WTC11 (cell line): ENCODE results near the gene ANGEL1.

Experiments used
- CTCF ChIP-seq: fragments of 200-600 bp; IDR thresholded peaks from 2 replicates; pipeline ENCODE4 v1.8.0; 2022; ENCODE audit warnings: antibody characterized with exemption
- E2F4 ChIP-seq: sonication (generic); formaldehyde crosslinking; IDR thresholded peaks from 2 replicates; pipeline ENCODE4 v1.8.1; 2022; ENCODE audit warnings: low read depth, mild to moderate bottlenecking, moderate library complexity, missing genetic modification reagents, borderline replicate concordance
- GRHL2 ChIP-seq: fragments of 250-450 bp; sonication (Bioruptor Pico); IDR thresholded peaks from 2 replicates; pipeline ENCODE4 v1.8.0; 2022; ENCODE audit warnings: mild to moderate bottlenecking, moderate library complexity; ENCODE audit not compliant: insufficient replicate concordance, severe bottlenecking
- NFYB ChIP-seq: sonication (generic); formaldehyde crosslinking; conservative IDR thresholded peaks from 2 replicates; pipeline ENCODE4 v1.8.0; 2022; ENCODE audit warnings: low read depth, missing genetic modification reagents
- NR3C1 ChIP-seq: sonication (generic); formaldehyde crosslinking; conservative IDR thresholded peaks from 2 replicates; pipeline ENCODE4 v1.8.1; 2023; ENCODE audit warnings: low read depth, mild to moderate bottlenecking, missing genetic modification reagents
- SMAD3 ChIP-seq: sonication (generic); formaldehyde crosslinking; IDR thresholded peaks from 2 replicates; pipeline ENCODE4 v1.8.0; 2022; ENCODE audit warnings: missing genetic modification reagents, mild to moderate bottlenecking, borderline replicate concordance
- STAT6 ChIP-seq: sonication (generic); formaldehyde crosslinking; conservative IDR thresholded peaks from 2 replicates; pipeline ENCODE4 v1.8.1; 2023; ENCODE audit warnings: mild to moderate bottlenecking, low read depth, missing genetic modification reagents, moderate library complexity
- USF1 ChIP-seq: sonication (generic); formaldehyde crosslinking; IDR thresholded peaks from 2 replicates; pipeline ENCODE4 v1.8.0; 2022; ENCODE audit warnings: mild to moderate bottlenecking, missing genetic modification reagents
- ZNF512 ChIP-seq: sonication (generic); formaldehyde crosslinking; IDR thresholded peaks from 2 replicates; pipeline ENCODE4 v1.8.1; 2022; ENCODE audit warnings: missing genetic modification reagents, borderline replicate concordance
- TF ChIP-seq, protein P1 (sequence below): sonication (generic); formaldehyde crosslinking; IDR thresholded peaks from 2 replicates; pipeline ENCODE4 v1.8.1; 2023; ENCODE audit warnings: mild to moderate bottlenecking, missing genetic modification reagents
- TF ChIP-seq, protein P2 (sequence below): sonication (generic); formaldehyde crosslinking; IDR thresholded peaks from 2 replicates; pipeline ENCODE4 v1.8.1; 2022; ENCODE audit warnings: mild to moderate bottlenecking, missing genetic modification reagents, moderate library complexity, borderline replicate concordance
- TF ChIP-seq, protein P3 (sequence below): sonication (generic); formaldehyde crosslinking; IDR thresholded peaks from 2 replicates; pipeline ENCODE4 v1.8.1; 2023; ENCODE audit warnings: mild to moderate bottlenecking, moderate library complexity, missing genetic modification reagents

- TF ChIP-seq CTCF (no peak), ZNF512 (CRISPR knock-in tag) (no peak), NFYB (no peak), GRHL2 (no peak), NR3C1 (CRISPR knock-in tag) (no peak), E2F4 (CRISPR knock-in tag) (no peak), STAT6 (CRISPR knock-in tag) (no peak), USF1 (CRISPR knock-in tag) (no peak), SMAD3 (CRISPR knock-in tag) (no peak)
- TF ChIP-seq, protein P1, sequence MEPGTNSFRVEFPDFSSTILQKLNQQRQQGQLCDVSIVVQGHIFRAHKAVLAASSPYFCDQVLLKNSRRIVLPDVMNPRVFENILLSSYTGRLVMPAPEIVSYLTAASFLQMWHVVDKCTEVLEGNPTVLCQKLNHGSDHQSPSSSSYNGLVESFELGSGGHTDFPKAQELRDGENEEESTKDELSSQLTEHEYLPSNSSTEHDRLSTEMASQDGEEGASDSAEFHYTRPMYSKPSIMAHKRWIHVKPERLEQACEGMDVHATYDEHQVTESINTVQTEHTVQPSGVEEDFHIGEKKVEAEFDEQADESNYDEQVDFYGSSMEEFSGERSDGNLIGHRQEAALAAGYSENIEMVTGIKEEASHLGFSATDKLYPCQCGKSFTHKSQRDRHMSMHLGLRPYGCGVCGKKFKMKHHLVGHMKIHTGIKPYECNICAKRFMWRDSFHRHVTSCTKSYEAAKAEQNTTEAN (CRISPR knock-in tag) = no peak
- TF ChIP-seq, protein P2, sequence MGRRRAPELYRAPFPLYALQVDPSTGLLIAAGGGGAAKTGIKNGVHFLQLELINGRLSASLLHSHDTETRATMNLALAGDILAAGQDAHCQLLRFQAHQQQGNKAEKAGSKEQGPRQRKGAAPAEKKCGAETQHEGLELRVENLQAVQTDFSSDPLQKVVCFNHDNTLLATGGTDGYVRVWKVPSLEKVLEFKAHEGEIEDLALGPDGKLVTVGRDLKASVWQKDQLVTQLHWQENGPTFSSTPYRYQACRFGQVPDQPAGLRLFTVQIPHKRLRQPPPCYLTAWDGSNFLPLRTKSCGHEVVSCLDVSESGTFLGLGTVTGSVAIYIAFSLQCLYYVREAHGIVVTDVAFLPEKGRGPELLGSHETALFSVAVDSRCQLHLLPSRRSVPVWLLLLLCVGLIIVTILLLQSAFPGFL (CRISPR knock-in tag) = no peak
- TF ChIP-seq, protein P3, sequence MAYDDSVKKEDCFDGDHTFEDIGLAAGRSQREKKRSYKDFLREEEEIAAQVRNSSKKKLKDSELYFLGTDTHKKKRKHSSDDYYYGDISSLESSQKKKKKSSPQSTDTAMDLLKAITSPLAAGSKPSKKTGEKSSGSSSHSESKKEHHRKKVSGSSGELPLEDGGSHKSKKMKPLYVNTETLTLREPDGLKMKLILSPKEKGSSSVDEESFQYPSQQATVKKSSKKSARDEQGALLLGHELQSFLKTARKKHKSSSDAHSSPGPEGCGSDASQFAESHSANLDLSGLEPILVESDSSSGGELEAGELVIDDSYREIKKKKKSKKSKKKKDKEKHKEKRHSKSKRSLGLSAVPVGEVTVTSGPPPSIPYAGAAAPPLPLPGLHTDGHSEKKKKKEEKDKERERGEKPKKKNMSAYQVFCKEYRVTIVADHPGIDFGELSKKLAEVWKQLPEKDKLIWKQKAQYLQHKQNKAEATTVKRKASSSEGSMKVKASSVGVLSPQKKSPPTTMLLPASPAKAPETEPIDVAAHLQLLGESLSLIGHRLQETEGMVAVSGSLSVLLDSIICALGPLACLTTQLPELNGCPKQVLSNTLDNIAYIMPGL = no peak
These were observed 1.1 kb downstream of the ANGEL1 start for GRCh38 chr14:76811561-76811960.
